A549 (cell line): ENCODE data around the gene MYO5C. TPM values are rescaled to one million over a fixed set of nuclear protein-coding genes. Genes with fewer than 3 reads are reported as not detected.

Experiments used
- ATAC-seq, 2 experiments: fragments of 200-7000 bp in 1 of 2; fragments of >200 bp in 1 of 2; cut with Nextera tagmentation in 1 of 2; cut with Tn5 transposase in 1 of 2; 3 replicates each; pipeline versions ENCODE4 v1.8.0 to v1.9.1; 2018 to 2020; ENCODE audit warnings: mild to moderate bottlenecking in 1 of 2, moderate library complexity in 1 of 2
- CTCF ChIA-PET: fragments of 300-600 bp; sonication (Branson Sonifier 250); formaldehyde crosslinking; extraction: SDS; loops from one replicate; lab custom pipeline; 2021; ENCODE audit warnings: antibody characterized with exemption, inconsistent platforms; lab: Yijun Ruan, JAX
- POLR2A ChIA-PET: fragments of 350-600 bp; formaldehyde crosslinking; extraction: SDS; loops from one replicate; lab custom pipeline; 2021; ENCODE audit warnings: antibody characterized with exemption, inconsistent platforms; lab: Yijun Ruan, JAX
- DNase-seq, 2 experiments: peaks; one replicate each; pipeline versions ENCODE4 v3.0.0 to v3.0.0-alpha.2; 2011 to 2016; ENCODE audit warnings: low read depth in 1 of 2, low spot score in 1 of 2
- FAIRE-seq: peaks from 2 replicates; lab custom pipeline; 2011; peaks lifted over from hg19 to GRCh38; lab: Jason Lieb, UNC
- H3K27ac ChIP-seq, 2 experiments: fragments of >200 bp; sonication (Bioruptor Twin); formaldehyde crosslinking; 3 replicates each; pipeline ENCODE4 v1.5.1; 2016 to 2017
- H3K4me1 ChIP-seq: fragments of >200 bp; sonication (Bioruptor Twin); formaldehyde crosslinking; 3 replicates; pipeline ENCODE4 v1.6.1; 2016
- H3K4me2 ChIP-seq: fragments of >200 bp; sonication (Bioruptor Twin); formaldehyde crosslinking; 3 replicates; pipeline ENCODE4 v1.6.1; 2016
- H3K4me3 ChIP-seq: fragments of >200 bp; sonication (Bioruptor Twin); formaldehyde crosslinking; 3 replicates; pipeline ENCODE4 v1.5.1; 2016
- H3K9me3 ChIP-seq: fragments of >200 bp; sonication (Bioruptor Twin); formaldehyde crosslinking; 3 replicates; pipeline ENCODE4 v1.6.1; 2016
- BCL3 ChIP-seq: fragments of >200 bp; sonication (Bioruptor Twin); formaldehyde crosslinking; IDR thresholded peaks from 3 replicates; pipeline ENCODE4 v1.6.1; 2016
- CBX8 ChIP-seq: fragments of 200-600 bp; sonication (generic); IDR thresholded peaks from 2 replicates; pipeline ENCODE4 v1.6.1; 2016
- CHD2 ChIP-seq: fragments of 150-350 bp; IDR thresholded peaks from 2 replicates; pipeline ENCODE4 v1.6.1; 2014; ENCODE audit warnings: low read length; ENCODE audit not compliant: partially characterized antibody
- CHD4 ChIP-seq: fragments of 200-600 bp; sonication (generic); IDR thresholded peaks from 2 replicates; pipeline ENCODE4 v1.6.1; 2016; ENCODE audit warnings: antibody characterized with exemption, mild to moderate bottlenecking, borderline replicate concordance
- EHF ChIP-seq: fragments of 250-450 bp; sonication (Bioruptor Pico); IDR thresholded peaks from 2 replicates; pipeline ENCODE4 v1.5.0; 2020; ENCODE audit warnings: mild to moderate bottlenecking
- HES2 ChIP-seq: fragments of >200 bp; sonication (Bioruptor Twin); formaldehyde crosslinking; IDR thresholded peaks from 2 replicates; pipeline ENCODE4 v1.6.1; 2016
- HEYL ChIP-seq: fragments of 250-450 bp; sonication (Bioruptor Pico); IDR thresholded peaks from 2 replicates; pipeline ENCODE4 v1.8.0; 2021; ENCODE audit warnings: mild to moderate bottlenecking, moderate library complexity
- HMGXB4 ChIP-seq: fragments of 250-450 bp; sonication (Bioruptor Pico); IDR thresholded peaks from 2 replicates; pipeline ENCODE4 v1.5.0; 2021; ENCODE audit warnings: mild to moderate bottlenecking, moderate library complexity, borderline replicate concordance
- HOXA7 ChIP-seq: fragments of 250-450 bp; sonication (Bioruptor Pico); IDR thresholded peaks from 2 replicates; pipeline ENCODE4 v1.5.0; 2020; ENCODE audit warnings: mild to moderate bottlenecking, moderate library complexity
- HOXB5 ChIP-seq: fragments of 250-450 bp; sonication (Bioruptor Pico); IDR thresholded peaks from 2 replicates; pipeline ENCODE4 v1.5.0; 2020; ENCODE audit warnings: mild to moderate bottlenecking, moderate library complexity
- MAZ ChIP-seq: fragments of 150-350 bp; IDR thresholded peaks from 2 replicates; pipeline ENCODE4 v1.6.1; 2014; ENCODE audit warnings: antibody characterized with exemption, low read depth, low read length, borderline replicate concordance
- MYC ChIP-seq: IDR thresholded peaks from 2 replicates; pipeline ENCODE4 v1.6.1; 2012; ENCODE audit warnings: mild to moderate bottlenecking, inconsistent platforms, low read length, improper control_type of control experiment, borderline replicate concordance
- NFE2L2 ChIP-seq: fragments of 150-350 bp; conservative IDR thresholded peaks from 2 replicates; pipeline ENCODE4 v1.6.1; 2014; ENCODE audit warnings: low read length
- NPAS2 ChIP-seq: fragments of 250-450 bp; sonication (Bioruptor Pico); IDR thresholded peaks from 2 replicates; pipeline ENCODE4 v1.8.0; 2022; ENCODE audit warnings: mild to moderate bottlenecking, moderate library complexity, borderline replicate concordance
- RARB ChIP-seq: fragments of 250-450 bp; sonication (Bioruptor Pico); IDR thresholded peaks from 2 replicates; pipeline ENCODE4 v1.8.0; 2021; ENCODE audit warnings: mild to moderate bottlenecking, moderate library complexity
- REST ChIP-seq: fragments of 200-600 bp; sonication (generic); IDR thresholded peaks from 2 replicates; pipeline ENCODE4 v1.6.1; 2016; ENCODE audit warnings: antibody characterized with exemption, mild to moderate bottlenecking, moderate library complexity
- RNF2 ChIP-seq: fragments of 200-600 bp; sonication (generic); IDR thresholded peaks from 2 replicates; pipeline ENCODE4 v1.6.1; 2016; ENCODE audit warnings: low read depth, mild to moderate bottlenecking, antibody characterized with exemption, moderate library complexity, borderline replicate concordance
- SREBF2 ChIP-seq: fragments of 450-650 bp; IDR thresholded peaks from 2 replicates; pipeline ENCODE4 v1.6.1; 2014; ENCODE audit warnings: mild to moderate bottlenecking, moderate library complexity
- USF2 ChIP-seq: fragments of 450-650 bp; IDR thresholded peaks from 2 replicates; pipeline ENCODE4 v1.6.1; 2014; ENCODE audit warnings: antibody characterized with exemption
- ZC3H11A ChIP-seq: fragments of 450-650 bp; IDR thresholded peaks from 2 replicates; pipeline ENCODE4 v1.6.1; 2014; ENCODE audit warnings: antibody characterized with exemption, mild to moderate bottlenecking
- WGBS: methylation state at CpG from one replicate; pipeline ENCODE4 v1.1.6; 2017; ENCODE audit errors: missing lambda C conversion rate; 5-methylcytosine and 5-hydroxymethylcytosine counted together
- polyA plus RNA-seq, 4 experiments: library from polyadenylated mRNA; depleted of rRNA in 3 of 4; stranded (reverse); fragments of >200 nt; fragmentation: RNase III in 1 of 4; extraction: RNeasy Plus Mini Kit Qiagen cat#74134 plus additional on column Dnase treatment in 1 of 4; gene quantifications; 2 replicates in 3 of 4; 3 replicates in 1 of 4; pipeline ENCODE4 v1.2.3, GENCODE V29; 2011 to 2017

The MYO5C gene
- polyA plus RNA-seq, 2 of the 4 experiments (the other 2 are of a cell fraction): 6.2 to 27.6 TPM

GRCh38 chr15:52247461-52247860, 48.1 kb downstream of the MYO5C start:
- FAIRE-seq (no peak), ATAC-seq (no peak), DNase-seq (no peak)
- peaks cover 25% of the 10 kb centered on the region for H3K4me1 ChIP-seq
- no peaks in the 10 kb centered on the region for H3K9me3 ChIP-seq
- TF ChIP-seq NPAS2 (CRISPR knock-in tag) (no peak), HES2 (no peak), CHD4 (no peak), MYC (no peak), HOXB5 (CRISPR knock-in tag) (no peak), NFE2L2 (no peak), SREBF2 (no peak), CBX8 (no peak), USF2 (no peak), RNF2 (no peak), HEYL (CRISPR knock-in tag) (no peak), EHF (CRISPR knock-in tag) (no peak), MAZ (no peak), ZC3H11A (no peak), CHD2 (no peak), RARB (CRISPR knock-in tag) (no peak), BCL3 (no peak), HMGXB4 (CRISPR knock-in tag) (no peak), HOXA7 (no peak), REST (no peak)
- H3K4me2 ChIP-seq: no peak overlapping the region
- WGBS: 91% methylated on average over 7 of the region's 7 CpGs
- CTCF ChIA-PET: interaction anchor here (1.3 to 4.4 kb wide), 3 partner anchors 9 to 39 kb away, joined by 3 to 36 read pairs (median 18); no protein-coding TSS in a partner anchor
- no peak overlapping the region for H3K4me3 ChIP-seq
- no peak overlapping the region for H3K27ac ChIP-seq
- POLR2A ChIA-PET: no interaction called here
